GM18951 (cell line): Measurements from ENCODE around the gene PRKCZ.

Experiments
- POLR2A ChIP-seq: IDR thresholded peaks from 4 replicates; pipeline ENCODE4 v1.6.1; 2011; ENCODE audit warnings: mild to moderate bottlenecking; ENCODE audit not compliant: insufficient read length, insufficient read depth; ENCODE audit errors: extremely low read depth
- in situ Hi-C: fragments of 300-500 bp; cut with MboI; formaldehyde crosslinking; loops from one replicate; pipeline ENCODE4 v1.12.0; 2022; ENCODE audit warnings: low sequenced_read_pairs, mixed read lengths, inconsistent platforms; ENCODE audit not compliant: unreplicated experiment

PRKCZ gene

DNA sequence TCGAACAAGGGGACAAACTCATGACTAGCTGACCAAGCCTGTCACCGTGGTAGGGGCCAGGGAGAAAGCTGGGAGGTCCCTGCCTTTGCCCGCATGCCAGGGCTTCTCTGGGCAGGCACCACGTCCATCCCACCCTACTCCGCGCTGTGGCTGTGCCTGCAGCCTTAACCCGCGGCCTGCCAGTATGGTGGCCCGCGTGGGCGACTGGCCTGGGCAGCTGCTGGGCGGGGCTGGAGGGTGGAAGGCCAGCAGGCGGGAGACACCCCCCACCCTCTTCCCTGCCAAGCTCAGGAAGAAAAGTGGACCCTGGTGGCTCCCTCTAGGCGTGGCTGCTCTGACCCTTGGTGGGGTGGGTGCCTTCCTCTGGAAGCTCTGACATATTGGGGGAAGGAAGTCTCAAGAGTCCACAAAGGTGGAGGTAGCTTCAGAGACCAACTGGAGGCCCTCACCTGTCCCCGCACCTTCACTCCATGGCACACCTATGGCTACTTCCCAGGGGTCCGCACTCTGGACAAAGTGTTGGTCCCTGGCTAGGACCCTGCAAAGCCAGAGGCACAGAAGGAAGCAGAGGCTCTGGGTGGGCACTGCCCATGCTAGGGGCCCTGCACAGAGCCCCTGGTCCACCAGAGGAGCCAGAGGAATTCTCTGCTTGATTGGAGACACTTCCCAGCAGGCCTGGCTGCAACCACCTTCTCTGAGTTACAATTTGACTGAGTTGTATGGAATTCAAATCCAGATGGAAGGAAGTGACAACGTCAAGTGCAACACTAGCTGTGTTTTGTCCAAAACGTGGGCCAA lies 174.6 kb downstream of the PRKCZ start:
- in situ Hi-C loops, result no loop called here
- TF ChIP-seq POLR2A, result no peak

DNA sequence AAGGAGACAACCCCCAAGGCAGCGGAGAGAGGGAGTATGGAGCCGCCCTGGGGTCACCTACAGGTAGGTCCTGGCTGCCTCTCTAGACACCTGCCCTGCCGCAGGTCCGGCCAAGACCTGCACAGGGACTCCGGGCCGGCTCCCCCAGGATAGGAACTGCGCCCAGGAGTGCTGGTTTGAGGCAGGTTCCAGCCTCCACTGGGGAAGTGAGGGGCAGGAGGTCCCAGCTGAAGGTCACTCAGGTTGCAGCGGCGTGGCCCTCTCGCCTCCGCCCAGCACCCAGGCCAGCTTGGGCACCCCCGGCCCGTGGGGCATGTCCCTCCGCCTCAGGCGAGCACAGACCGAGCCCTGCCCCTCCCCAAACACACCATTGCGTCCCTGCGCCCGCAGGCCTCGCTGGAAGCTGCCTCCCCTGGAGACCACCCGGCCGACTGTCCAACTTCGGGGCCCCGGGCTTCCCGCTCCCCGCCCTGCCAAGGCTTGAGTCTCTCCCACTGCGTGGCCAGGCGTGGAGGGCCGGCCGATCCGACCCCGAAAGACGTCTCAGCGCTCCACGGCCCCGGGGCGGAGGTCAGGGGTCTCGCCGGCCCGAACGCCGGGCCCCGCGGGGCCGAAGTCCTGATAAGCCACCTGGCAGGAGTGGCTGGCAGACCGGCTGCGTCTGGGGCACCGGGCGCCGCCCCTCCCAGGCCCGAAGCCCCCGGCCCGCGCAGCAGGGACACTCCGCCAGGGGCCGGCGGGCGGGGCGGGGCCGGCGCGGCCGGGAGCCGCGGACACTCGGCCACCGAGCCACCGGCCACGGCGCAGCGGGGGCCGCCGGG lies 176.5 kb downstream of the PRKCZ start:
- in situ Hi-C loops, result no loop called here
- TF ChIP-seq POLR2A, result no peak

DNA sequence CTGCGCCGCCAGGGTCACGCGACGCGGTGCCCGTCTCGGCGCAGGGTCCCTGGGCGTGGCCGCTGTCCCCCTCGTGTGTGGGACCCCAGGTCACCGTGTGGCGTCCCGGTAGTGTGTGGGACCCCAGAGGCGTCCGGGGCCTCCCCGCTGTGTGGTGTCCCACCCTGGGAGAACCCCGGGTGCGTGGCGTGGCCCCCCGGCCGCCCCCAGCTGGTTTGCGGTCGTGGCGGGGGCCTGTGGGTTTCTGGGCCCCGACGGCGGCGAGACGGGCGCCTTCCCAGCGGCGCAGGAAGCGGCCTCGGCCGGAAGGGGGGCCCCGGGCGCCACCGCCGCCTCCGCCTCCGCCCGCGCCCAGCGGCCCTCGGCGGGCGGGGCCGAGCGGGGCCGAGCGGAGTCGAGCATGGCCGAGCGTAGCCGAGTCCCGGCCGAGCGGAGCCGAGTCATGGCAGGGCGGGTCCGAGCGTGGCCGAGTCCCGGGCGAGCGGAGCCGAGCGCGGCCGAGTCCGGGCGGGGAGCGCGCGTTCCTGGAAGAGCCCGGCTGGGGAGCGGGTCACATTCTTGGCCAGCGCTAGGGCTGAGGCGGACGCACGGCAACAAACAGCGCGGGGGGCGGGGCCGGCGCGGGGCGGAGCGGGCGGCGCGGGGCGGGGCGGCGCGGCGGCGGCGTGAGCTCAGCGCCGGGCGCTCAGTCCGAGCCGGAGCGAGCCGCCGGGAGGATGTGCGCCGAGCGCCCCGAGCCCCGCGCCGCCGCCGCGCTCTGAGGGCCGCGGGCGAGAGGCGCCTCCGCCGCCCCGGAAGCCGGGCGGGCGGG lies 177.3 kb downstream of the PRKCZ start:
- in situ Hi-C loops, result no loop called here

DNA sequence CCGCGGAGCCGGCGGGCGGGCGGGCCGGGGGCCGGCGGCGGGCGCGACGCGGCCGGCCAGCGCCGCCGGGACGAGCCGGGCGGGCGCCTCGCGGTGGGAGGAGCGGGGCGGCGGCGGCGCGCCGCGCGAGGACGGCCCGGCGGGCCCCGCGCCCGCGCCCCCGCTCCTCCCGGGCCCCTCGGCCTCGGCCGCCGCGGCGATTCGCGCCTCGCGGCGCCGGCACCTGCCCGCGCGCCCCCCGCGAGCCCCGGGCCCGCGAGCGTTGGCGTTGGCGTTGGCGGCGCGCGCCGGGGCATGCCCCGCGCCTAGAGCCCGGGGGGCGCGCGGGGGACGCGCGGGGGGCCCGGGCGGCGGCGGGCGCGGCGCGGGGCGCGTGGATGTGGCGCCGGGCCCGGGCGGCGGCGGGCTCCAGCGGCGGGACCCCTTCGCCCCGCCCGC lies 178.0 kb downstream of the PRKCZ start, which contains the start of gene SKI:
Gene SKI (plus strand): TSS at position 163 of the 438 bp plus-strand sequence. CDS start 448 bp downstream, outside the sequence.
- in situ Hi-C loops, result no loop called here
- TF ChIP-seq POLR2A, result no peak

More for the DNA sequence above, 177.3 kb downstream of the PRKCZ start:
- peak; percentile 84 for TF ChIP-seq POLR2A

DNA sequence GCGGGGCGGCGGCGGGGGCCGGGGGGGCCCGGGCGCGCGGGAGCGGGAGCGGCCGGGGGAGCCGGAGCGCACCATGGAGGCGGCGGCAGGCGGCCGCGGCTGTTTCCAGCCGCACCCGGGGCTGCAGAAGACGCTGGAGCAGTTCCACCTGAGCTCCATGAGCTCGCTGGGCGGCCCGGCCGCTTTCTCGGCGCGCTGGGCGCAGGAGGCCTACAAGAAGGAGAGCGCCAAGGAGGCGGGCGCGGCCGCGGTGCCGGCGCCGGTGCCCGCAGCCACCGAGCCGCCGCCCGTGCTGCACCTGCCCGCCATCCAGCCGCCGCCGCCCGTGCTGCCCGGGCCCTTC lies 178.5 kb downstream of the PRKCZ start:
- in situ Hi-C loops, result no loop called here
- no peak for TF ChIP-seq POLR2A

DNA sequence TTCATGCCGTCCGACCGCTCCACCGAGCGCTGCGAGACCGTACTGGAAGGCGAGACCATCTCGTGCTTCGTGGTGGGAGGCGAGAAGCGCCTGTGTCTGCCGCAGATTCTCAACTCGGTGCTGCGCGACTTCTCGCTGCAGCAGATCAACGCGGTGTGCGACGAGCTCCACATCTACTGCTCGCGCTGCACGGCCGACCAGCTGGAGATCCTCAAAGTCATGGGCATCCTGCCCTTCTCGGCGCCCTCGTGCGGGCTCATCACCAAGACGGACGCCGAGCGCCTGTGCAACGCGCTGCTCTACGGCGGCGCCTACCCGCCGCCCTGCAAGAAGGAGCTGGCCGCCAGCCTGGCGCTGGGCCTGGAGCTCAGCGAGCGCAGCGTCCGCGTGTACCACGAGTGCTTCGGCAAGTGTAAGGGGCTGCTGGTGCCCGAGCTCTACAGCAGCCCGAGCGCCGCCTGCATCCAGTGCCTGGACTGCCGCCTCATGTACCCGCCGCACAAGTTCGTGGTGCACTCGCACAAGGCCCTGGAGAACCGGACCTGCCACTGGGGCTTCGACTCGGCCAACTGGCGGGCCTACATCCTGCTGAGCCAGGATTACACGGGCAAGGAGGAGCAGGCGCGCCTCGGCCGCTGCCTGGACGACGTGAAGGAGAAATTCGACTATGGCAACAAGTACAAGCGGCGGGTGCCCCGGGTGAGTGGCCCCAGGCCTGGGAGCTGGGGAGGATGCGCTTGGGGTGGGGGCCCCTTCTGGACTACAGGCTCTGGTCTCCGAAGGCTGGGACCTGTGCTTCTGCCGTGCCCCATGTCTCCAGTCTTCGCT lies 179.0 kb downstream of the PRKCZ start:
- in situ Hi-C loops, result no loop called here
- peak; percentile 12 for TF ChIP-seq POLR2A

DNA sequence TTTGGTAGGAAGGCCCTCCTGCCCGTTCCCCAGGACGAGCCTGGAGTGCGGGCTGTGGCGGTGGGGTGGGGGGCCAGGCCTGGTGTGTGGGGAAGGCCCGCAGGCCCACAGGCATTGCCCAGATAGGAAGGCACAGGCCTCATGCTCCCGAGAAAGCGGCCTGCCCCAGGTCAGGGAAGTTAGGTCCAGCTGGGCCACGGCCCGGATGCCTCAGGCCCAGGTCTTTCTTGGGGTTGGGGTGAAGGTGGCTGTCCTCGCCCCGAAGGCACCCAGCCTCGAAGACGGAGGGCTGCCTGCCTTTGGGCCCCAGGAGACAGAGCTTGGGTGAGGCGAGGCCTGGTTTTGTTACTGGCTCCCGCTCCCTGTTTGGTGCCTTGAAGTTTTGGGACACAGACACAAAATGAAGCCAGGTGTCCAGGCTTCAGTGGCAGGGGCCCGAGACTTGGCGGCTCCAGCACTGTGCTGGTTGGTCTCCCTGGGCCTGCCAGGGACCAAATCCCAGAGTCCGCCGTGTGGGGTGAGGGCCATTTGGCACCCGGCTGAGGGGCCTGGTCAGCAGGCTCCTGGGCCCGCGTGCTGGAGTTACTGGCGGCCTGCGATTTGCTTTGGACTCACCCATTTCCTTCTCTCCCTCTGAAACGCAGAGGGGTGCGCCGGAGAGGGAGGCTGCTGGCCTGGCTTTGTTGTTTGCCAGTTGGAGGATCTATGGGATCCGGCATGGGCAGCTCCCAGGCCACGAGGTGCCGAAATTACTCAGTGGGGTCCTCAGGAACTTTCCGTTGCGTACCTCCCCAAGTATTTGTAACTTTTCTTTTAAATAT lies 179.9 kb downstream of the PRKCZ start:
- in situ Hi-C loops, result no loop called here
- no peak for TF ChIP-seq POLR2A

DNA sequence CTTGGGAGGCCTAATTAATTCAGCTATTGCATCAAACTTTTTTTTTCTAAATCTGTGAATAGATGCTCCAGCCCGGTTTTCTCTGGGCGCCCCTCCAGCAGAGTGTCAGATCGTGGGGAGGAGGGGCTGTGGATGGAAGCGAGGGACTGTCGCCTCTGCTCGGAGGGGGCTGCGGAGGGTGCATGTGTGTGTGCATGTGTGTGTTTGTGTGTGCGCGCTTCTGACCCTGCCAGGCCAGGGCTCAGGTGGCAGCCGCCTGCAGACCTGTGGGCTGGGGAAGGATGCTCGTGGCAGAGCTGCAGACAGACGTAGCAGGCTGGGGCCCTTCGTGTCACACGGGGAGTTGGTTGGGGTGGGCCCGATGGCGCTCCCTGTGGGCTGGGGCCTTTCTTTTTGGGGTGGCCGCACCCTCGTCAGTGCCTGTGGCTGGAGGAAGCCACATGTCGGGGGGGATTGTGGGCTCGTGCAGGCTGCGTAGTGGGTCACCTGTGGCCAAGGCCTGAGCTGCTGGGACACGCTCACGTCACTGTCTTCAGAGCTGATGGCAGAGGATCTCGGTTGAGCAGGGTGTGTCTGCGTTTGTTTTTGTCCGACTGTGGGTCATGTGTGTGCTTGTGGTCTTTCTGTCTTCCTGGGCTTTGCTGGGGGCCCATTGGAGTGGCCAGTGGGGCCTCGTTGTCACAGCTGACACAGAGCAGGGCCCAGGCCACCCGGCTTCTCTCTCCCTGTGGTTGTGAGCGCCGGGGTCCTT lies 180.7 kb downstream of the PRKCZ start:
- in situ Hi-C loops, result no loop called here
- TF ChIP-seq POLR2A, result no peak

DNA sequence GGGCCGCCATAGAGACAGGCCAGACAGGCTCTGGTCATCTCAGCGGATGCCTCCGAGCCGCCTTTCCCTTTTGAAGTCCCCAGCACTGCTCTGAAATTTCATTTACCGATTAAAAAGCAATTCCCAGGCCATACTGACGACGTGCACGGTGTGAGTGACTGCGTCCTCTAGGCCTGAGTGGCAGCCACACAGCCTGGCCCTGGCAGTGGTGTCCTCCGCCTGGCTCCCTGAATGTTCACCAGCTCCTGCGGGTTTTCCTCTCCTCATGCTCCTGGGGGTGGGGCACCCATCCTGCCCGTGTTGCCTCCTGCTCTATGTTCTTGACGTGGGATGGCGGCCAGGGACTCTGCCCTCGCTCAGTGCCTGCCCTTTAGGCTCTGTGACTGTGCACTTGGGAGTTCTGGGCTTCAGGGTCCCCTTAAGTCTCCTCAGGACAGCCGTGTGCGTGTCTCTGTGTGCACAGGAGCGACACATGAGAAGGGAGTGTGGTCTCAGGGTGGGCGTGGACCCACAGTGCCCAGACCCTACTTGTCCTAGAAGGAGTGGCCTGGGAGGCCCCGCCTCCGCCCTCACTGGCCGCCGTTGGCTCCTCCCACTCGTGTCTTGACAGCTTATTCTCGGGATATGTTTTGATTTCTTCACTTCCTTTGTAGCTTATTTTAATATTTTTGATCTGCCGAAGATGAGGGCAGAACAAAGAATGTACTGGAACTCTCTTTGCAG lies 181.5 kb downstream of the PRKCZ start:
- TF ChIP-seq POLR2A, result no peak
- in situ Hi-C loops, result no loop called here

DNA sequence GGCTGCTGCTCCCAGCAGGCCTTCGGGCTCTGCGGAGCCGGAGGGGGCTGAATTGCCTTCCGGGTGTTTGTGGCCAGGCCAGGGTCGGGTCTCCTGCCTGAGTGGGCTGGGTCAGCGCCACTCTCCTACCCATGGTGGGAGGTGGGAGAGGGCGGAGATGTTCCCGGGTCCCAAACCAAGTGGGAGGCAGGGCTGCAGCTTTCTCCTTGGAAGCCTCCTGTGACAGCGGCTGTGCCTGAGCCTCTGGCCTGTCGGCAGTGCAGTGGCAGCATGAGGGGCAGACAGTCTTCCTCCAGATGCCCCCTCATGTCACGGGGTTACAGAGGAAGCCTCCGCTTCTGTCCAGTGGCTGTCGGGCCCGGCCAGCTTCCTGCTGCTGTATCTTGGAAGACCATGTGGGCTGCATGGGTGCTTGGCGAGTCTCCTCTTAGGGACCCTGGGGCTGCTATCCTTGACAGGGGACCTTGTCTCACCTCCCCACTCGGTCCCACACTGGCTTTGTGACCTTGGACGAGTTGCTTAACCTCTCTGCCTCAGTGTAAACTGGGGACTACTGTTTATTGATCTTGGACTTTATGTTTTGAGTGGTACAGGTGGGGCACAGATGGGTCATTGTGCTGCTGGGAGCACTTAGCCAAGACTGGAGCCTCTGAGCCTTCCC lies 182.2 kb downstream of the PRKCZ start:
- in situ Hi-C loops, result no loop called here
- TF ChIP-seq POLR2A, result no peak
